ENCODE results near the gene MPP3. TPM values are rescaled to one million over a fixed set of nuclear protein-coding genes. Genes with fewer than 3 reads are reported as not detected.

Gene MPP3
- total RNA-seq, 1 experiment from 2014 or later: 6.9 TPM

DNA sequence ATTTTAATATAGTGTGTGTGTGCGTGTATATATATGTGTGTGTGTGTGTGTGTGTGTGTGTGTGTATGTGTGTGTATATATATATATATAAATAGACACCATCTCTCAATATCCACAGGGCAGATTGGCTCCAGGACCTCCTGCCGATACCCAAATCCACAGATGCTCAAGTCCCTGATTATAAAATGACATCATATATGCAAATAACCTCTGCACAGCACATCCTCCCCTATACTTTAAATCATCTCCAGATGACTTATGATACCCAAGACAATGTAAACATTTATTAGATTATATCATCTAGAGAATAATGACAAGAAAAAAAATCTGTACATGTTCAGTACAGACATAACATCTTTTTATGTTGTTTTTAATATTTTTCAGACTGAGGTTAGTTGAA lies 62.0 kb downstream of the MPP3 start:
- no peak overlapping the region for H3K14ac ChIP-seq (ENCODE audit: insufficient read depth, low read length)
- no CpG with 5 or more reads among the region's 2 CpGs for WGBS (ENCODE audit: extremely low coverage, insufficient read length, low lambda C conversion rate)
- no peak overlapping the region for H3K18ac ChIP-seq (ENCODE audit: insufficient read length, low read depth, low read length)
- H3K9ac ChIP-seq (ENCODE audit: extremely low read depth, insufficient read length, low read length): no peak overlapping the region
- Mint-ChIP-seq H3K4me3 (no peak overlapping the region), H3K36me3 (ENCODE audit: insufficient read depth in 1 of 3, low read depth in 3 of 3) (peaks cover 4 to 57% (median 55%) of the 10 kb centered on the region in 3 experiments), H3K27me3 (ENCODE audit: low read depth) (no peaks in the 10 kb centered on the region), H3K9me3 (no peaks in the 10 kb centered on the region), H3K27ac (no peak overlapping the region), H3K4me1 (peaks cover 3 to 4% of the 10 kb centered on the region in 2 experiments)
- no peak for DNase-seq
- no peaks in the 10 kb centered on the region for H3K23me2 ChIP-seq (ENCODE audit: insufficient read length, low read depth, low read length, poor library complexity, severe bottlenecking)
- no peaks in the 10 kb centered on the region for H3K4me1 ChIP-seq (ENCODE audit: insufficient read depth, low read length)
- no peak overlapping the region for H3K4ac ChIP-seq (ENCODE audit: low read depth, low read length)
- no peak overlapping the region for H2BK120ac ChIP-seq (ENCODE audit: low read depth, low read length, poor library complexity, severe bottlenecking)
- no peaks in the 10 kb centered on the region for H3K79me2 ChIP-seq (ENCODE audit: insufficient read depth, low read length)
- no peak overlapping the region for H2AFZ ChIP-seq (ENCODE audit: low read length)
- no peak overlapping the region for H4K91ac ChIP-seq (ENCODE audit: insufficient read length, low read depth, low read length)
- H2AK5ac ChIP-seq (ENCODE audit: insufficient read length, low read length): no peak overlapping the region
- H3K79me1 ChIP-seq (ENCODE audit: insufficient read depth, low read depth, low read length, poor library complexity, severe bottlenecking): no peaks in the 10 kb centered on the region
- H3K56ac ChIP-seq (ENCODE audit: insufficient read length, low read depth, low read length): no peak overlapping the region
- H2BK20ac ChIP-seq (ENCODE audit: low read depth, low read length, poor library complexity, severe bottlenecking): no peak overlapping the region
- no peak overlapping the region for H3K27ac ChIP-seq (ENCODE audit: insufficient read length, low read depth, low read length)
- no peak overlapping the region for H2BK15ac ChIP-seq (ENCODE audit: low read depth, low read length)
- H3K4me2 ChIP-seq (ENCODE audit: insufficient read depth, insufficient read length, low read length): no peak overlapping the region
- no peaks in the 10 kb centered on the region for H4K20me1 ChIP-seq (ENCODE audit: control insufficient read depth, insufficient read depth, insufficient read length)
- H4K8ac ChIP-seq (replicated peaks; ENCODE audit: insufficient read length, low read depth, low read length): no peak overlapping the region
- TF ChIP-seq, protein P1, sequence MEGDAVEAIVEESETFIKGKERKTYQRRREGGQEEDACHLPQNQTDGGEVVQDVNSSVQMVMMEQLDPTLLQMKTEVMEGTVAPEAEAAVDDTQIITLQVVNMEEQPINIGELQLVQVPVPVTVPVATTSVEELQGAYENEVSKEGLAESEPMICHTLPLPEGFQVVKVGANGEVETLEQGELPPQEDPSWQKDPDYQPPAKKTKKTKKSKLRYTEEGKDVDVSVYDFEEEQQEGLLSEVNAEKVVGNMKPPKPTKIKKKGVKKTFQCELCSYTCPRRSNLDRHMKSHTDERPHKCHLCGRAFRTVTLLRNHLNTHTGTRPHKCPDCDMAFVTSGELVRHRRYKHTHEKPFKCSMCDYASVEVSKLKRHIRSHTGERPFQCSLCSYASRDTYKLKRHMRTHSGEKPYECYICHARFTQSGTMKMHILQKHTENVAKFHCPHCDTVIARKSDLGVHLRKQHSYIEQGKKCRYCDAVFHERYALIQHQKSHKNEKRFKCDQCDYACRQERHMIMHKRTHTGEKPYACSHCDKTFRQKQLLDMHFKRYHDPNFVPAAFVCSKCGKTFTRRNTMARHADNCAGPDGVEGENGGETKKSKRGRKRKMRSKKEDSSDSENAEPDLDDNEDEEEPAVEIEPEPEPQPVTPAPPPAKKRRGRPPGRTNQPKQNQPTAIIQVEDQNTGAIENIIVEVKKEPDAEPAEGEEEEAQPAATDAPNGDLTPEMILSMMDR (conservative IDR thresholded peaks at IDR 0.05): no peak
- no peak overlapping the region for H4K5ac ChIP-seq (ENCODE audit: insufficient read length, low read depth, low read length)
- no peak overlapping the region for H2BK12ac ChIP-seq (ENCODE audit: insufficient read length, low read depth, low read length)
- no peaks in the 10 kb centered on the region for H3K9me3 ChIP-seq (ENCODE audit: control insufficient read depth, low read depth, low read length)
- H3K27me3 ChIP-seq (ENCODE audit: insufficient read depth, low read length): no peaks in the 10 kb centered on the region
- H3T11ph ChIP-seq (ENCODE audit: low read length): no peak overlapping the region
- H2BK5ac ChIP-seq (ENCODE audit: insufficient read length, low read length): no peak overlapping the region
- H3K23ac ChIP-seq (ENCODE audit: insufficient read length, low read depth, low read length): no peak overlapping the region

Measured in H9 (cell line).